ENCODE data around the gene CYTH1.

Gene CYTH1

GRCh38 chr17:78735832-78736525 is 46.1 kb downstream of the CYTH1 start (continued):
- TF ChIP-seq, protein P1, sequence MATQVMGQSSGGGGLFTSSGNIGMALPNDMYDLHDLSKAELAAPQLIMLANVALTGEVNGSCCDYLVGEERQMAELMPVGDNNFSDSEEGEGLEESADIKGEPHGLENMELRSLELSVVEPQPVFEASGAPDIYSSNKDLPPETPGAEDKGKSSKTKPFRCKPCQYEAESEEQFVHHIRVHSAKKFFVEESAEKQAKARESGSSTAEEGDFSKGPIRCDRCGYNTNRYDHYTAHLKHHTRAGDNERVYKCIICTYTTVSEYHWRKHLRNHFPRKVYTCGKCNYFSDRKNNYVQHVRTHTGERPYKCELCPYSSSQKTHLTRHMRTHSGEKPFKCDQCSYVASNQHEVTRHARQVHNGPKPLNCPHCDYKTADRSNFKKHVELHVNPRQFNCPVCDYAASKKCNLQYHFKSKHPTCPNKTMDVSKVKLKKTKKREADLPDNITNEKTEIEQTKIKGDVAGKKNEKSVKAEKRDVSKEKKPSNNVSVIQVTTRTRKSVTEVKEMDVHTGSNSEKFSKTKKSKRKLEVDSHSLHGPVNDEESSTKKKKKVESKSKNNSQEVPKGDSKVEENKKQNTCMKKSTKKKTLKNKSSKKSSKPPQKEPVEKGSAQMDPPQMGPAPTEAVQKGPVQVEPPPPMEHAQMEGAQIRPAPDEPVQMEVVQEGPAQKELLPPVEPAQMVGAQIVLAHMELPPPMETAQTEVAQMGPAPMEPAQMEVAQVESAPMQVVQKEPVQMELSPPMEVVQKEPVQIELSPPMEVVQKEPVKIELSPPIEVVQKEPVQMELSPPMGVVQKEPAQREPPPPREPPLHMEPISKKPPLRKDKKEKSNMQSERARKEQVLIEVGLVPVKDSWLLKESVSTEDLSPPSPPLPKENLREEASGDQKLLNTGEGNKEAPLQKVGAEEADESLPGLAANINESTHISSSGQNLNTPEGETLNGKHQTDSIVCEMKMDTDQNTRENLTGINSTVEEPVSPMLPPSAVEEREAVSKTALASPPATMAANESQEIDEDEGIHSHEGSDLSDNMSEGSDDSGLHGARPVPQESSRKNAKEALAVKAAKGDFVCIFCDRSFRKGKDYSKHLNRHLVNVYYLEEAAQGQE (tag by site-specific recombination; IDR thresholded peaks at IDR 0.05) = no peak
- TF ChIP-seq ZNF433 (tag by site-specific recombination; IDR thresholded peaks at IDR 0.05; ENCODE audit: low read depth) (no peak), ZNF76 (tag by site-specific recombination; IDR thresholded peaks at IDR 0.05; ENCODE audit: borderline replicate concordance, low read depth) (no peak), ZNF776 (tag by site-specific recombination; IDR thresholded peaks at IDR 0.05; ENCODE audit: borderline replicate concordance) (no peak), ZNF221 (tag by site-specific recombination; IDR thresholded peaks at IDR 0.05; ENCODE audit: borderline replicate concordance) (no peak), ZNF133 (tag by site-specific recombination; IDR thresholded peaks at IDR 0.05) (no peak), ZNF140 (tag by site-specific recombination; IDR thresholded peaks at IDR 0.05) (no peak), ZNF366 (tag by site-specific recombination; conservative IDR thresholded peaks at IDR 0.05) (peak; percentile 57), SCRT2 (tag by site-specific recombination; IDR thresholded peaks at IDR 0.05) (no peak; the same call in 1 of the 2 replicates), PRDM1 (tag by site-specific recombination; IDR thresholded peaks at IDR 0.05) (peak; percentile 73), ZNF239 (tag by site-specific recombination; IDR thresholded peaks at IDR 0.05) (no peak), ZNF654 (tag by site-specific recombination; IDR thresholded peaks at IDR 0.05; ENCODE audit: low read depth) (no peak; the same call in none of the 2 replicates), ZFP69B (tag by site-specific recombination; IDR thresholded peaks at IDR 0.05) (peak; percentile 69; the same call in 1 of the 2 replicates), ZNF518A (tag by site-specific recombination; conservative IDR thresholded peaks at IDR 0.05; ENCODE audit: low read depth) (no peak), ZNF513 (tag by site-specific recombination; IDR thresholded peaks at IDR 0.05) (no peak), ZNF658 (tag by site-specific recombination; IDR thresholded peaks at IDR 0.05) (no peak), ZNF677 (tag by site-specific recombination; IDR thresholded peaks at IDR 0.05) (no peak), ZXDB (tag by site-specific recombination; IDR thresholded peaks at IDR 0.05) (no peak), SALL2 (tag by site-specific recombination; IDR thresholded peaks at IDR 0.05; ENCODE audit: borderline replicate concordance) (peak; percentile 10; the same call in 1 of the 2 replicates), ZNF501 (tag by site-specific recombination; IDR thresholded peaks at IDR 0.05) (no peak), ZNF830 (tag by site-specific recombination; IDR thresholded peaks at IDR 0.05; ENCODE audit: low read depth) (no peak), YY1 (tag by site-specific recombination; IDR thresholded peaks at IDR 0.05) (no peak), ZBTB20 (tag by site-specific recombination; IDR thresholded peaks at IDR 0.05) (0 out of 2 replicates have a peak, but pooled peaks have one; percentile 19), ZFP41 (tag by site-specific recombination; IDR thresholded peaks at IDR 0.05; ENCODE audit: borderline replicate concordance) (no peak)
- TF ChIP-seq, protein P2, sequence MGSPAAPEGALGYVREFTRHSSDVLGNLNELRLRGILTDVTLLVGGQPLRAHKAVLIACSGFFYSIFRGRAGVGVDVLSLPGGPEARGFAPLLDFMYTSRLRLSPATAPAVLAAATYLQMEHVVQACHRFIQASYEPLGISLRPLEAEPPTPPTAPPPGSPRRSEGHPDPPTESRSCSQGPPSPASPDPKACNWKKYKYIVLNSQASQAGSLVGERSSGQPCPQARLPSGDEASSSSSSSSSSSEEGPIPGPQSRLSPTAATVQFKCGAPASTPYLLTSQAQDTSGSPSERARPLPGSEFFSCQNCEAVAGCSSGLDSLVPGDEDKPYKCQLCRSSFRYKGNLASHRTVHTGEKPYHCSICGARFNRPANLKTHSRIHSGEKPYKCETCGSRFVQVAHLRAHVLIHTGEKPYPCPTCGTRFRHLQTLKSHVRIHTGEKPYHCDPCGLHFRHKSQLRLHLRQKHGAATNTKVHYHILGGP (tag by site-specific recombination; IDR thresholded peaks at IDR 0.05) = no peak
- TF ChIP-seq, protein P3, sequence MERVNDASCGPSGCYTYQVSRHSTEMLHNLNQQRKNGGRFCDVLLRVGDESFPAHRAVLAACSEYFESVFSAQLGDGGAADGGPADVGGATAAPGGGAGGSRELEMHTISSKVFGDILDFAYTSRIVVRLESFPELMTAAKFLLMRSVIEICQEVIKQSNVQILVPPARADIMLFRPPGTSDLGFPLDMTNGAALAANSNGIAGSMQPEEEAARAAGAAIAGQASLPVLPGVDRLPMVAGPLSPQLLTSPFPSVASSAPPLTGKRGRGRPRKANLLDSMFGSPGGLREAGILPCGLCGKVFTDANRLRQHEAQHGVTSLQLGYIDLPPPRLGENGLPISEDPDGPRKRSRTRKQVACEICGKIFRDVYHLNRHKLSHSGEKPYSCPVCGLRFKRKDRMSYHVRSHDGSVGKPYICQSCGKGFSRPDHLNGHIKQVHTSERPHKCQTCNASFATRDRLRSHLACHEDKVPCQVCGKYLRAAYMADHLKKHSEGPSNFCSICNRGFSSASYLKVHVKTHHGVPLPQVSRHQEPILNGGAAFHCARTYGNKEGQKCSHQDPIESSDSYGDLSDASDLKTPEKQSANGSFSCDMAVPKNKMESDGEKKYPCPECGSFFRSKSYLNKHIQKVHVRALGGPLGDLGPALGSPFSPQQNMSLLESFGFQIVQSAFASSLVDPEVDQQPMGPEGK (tag by site-specific recombination; IDR thresholded peaks at IDR 0.05) = no peak

All from HEK293 (cell line).